Activated naive CD4-positive, alpha-beta T cell treated with anti-CD3 and anti-CD28 coated beads, Interleukin-2, amount 10 ng/mL, durations not matched to agents 7 days and 5 days (primary cell): ENCODE measurements around the gene CACNA2D3.

Experiments
- CTCF ChIA-PET: fragments of 350-600 bp; sonication (Branson Sonifier 250); formaldehyde crosslinking; loops from one replicate; lab custom pipeline; 2021; ENCODE audit warnings: antibody characterized with exemption; lab: Charles Lee
- DNase-seq: peaks from one replicate; pipeline ENCODE4 v3.0.0-alpha.2; 2020
- H3K27ac Mint-ChIP-seq: one replicate; pipeline ENCODE4 v1.8.0; 2021; ENCODE audit warnings: mild to moderate bottlenecking, moderate library complexity, mixed read lengths
- H3K27me3 Mint-ChIP-seq: one replicate; pipeline ENCODE4 v1.8.0; 2021; ENCODE audit warnings: mild to moderate bottlenecking, mixed read lengths
- H3K36me3 Mint-ChIP-seq: one replicate; pipeline ENCODE4 v1.8.0; 2021; ENCODE audit warnings: mixed read lengths
- H3K4me1 Mint-ChIP-seq: one replicate; pipeline ENCODE4 v1.8.0; 2021; ENCODE audit warnings: mixed read lengths
- H3K4me3 Mint-ChIP-seq: one replicate; pipeline ENCODE4 v1.8.0; 2021; ENCODE audit warnings: mild to moderate bottlenecking, moderate library complexity, mixed read lengths
- H3K9me3 Mint-ChIP-seq: one replicate; pipeline ENCODE4 v1.8.0; 2021; ENCODE audit warnings: mixed read lengths

CACNA2D3 gene

GRCh38 chr3:54999811-55000210, 877.5 kb downstream of the CACNA2D3 start:
- H3K27ac Mint-ChIP-seq: no peak overlapping the region
- no peaks in the 10 kb centered on the region for H3K36me3 Mint-ChIP-seq
- no peak for DNase-seq
- H3K9me3 Mint-ChIP-seq: peaks cover 6% of the 10 kb centered on the region
- no peak overlapping the region for H3K4me3 Mint-ChIP-seq
- CTCF ChIA-PET: no interaction called here
- H3K4me1 Mint-ChIP-seq: no peaks in the 10 kb centered on the region
- H3K27me3 Mint-ChIP-seq: no peaks in the 10 kb centered on the region

GRCh38 chr3:55000546-55000945, 878.2 kb downstream of the CACNA2D3 start:
- no peak for DNase-seq
- no peaks in the 10 kb centered on the region for H3K4me1 Mint-ChIP-seq
- no peak overlapping the region for H3K27ac Mint-ChIP-seq
- no peaks in the 10 kb centered on the region for H3K36me3 Mint-ChIP-seq
- CTCF ChIA-PET: no interaction called here
- H3K4me3 Mint-ChIP-seq: no peak overlapping the region
- H3K9me3 Mint-ChIP-seq: peaks cover 5% of the 10 kb centered on the region
- no peaks in the 10 kb centered on the region for H3K27me3 Mint-ChIP-seq

GRCh38 chr3:55000953-55001352, 878.6 kb downstream of the CACNA2D3 start:
- Mint-ChIP-seq H3K27me3 (no peaks in the 10 kb centered on the region), H3K9me3 (peaks cover 2% of the 10 kb centered on the region), H3K36me3 (no peaks in the 10 kb centered on the region), H3K27ac (no peak overlapping the region), H3K4me3 (no peak overlapping the region), H3K4me1 (no peaks in the 10 kb centered on the region)
- CTCF ChIA-PET: no interaction called here
- no peak for DNase-seq

GRCh38 chr3:55002416-55002930, 880.1 kb downstream of the CACNA2D3 start:
- H3K4me3 Mint-ChIP-seq: no peak overlapping the region
- peaks cover 7% of the 10 kb centered on the region for H3K27me3 Mint-ChIP-seq

GRCh38 chr3:55006244-55006676, 883.9 kb downstream of the CACNA2D3 start:
- H3K27me3 Mint-ChIP-seq: peaks cover 7% of the 10 kb centered on the region
- no peak overlapping the region for H3K27ac Mint-ChIP-seq
- H3K4me3 Mint-ChIP-seq: no peak overlapping the region
- DNase-seq: no peak
- CTCF ChIA-PET: interaction anchor here (0.6 kb wide), 1 partner anchor 223 kb away, joined by 5 read pairs; no protein-coding TSS in a partner anchor
- no peaks in the 10 kb centered on the region for H3K36me3 Mint-ChIP-seq
- H3K9me3 Mint-ChIP-seq: no peaks in the 10 kb centered on the region
- no peaks in the 10 kb centered on the region for H3K4me1 Mint-ChIP-seq

More at GRCh38 chr3:55002416-55002930, 880.1 kb downstream of the CACNA2D3 start:
- peaks cover 2% of the 10 kb centered on the region for H3K9me3 Mint-ChIP-seq
- no peak overlapping the region for H3K27ac Mint-ChIP-seq
- H3K4me1 Mint-ChIP-seq: no peaks in the 10 kb centered on the region
- no peaks in the 10 kb centered on the region for H3K36me3 Mint-ChIP-seq
- CTCF ChIA-PET: no interaction called here
- no peak for DNase-seq

- H3K9me3 Mint-ChIP-seq: no peaks in the 10 kb centered on the region
- no peak overlapping the region for H3K27ac Mint-ChIP-seq
- CTCF ChIA-PET: no interaction called here
- no peaks in the 10 kb centered on the region for H3K4me1 Mint-ChIP-seq
- no peak overlapping the region for H3K4me3 Mint-ChIP-seq
- peaks cover 7% of the 10 kb centered on the region for H3K27me3 Mint-ChIP-seq
- H3K36me3 Mint-ChIP-seq: no peaks in the 10 kb centered on the region
- DNase-seq: no peak
These were observed 885.6 kb downstream of the CACNA2D3 start for GRCh38 chr3:55007971-55008370.

GRCh38 chr3:55009372-55009771, 887.0 kb downstream of the CACNA2D3 start:
- peaks cover 2% of the 10 kb centered on the region for H3K9me3 Mint-ChIP-seq
- no peak overlapping the region for H3K27ac Mint-ChIP-seq
- H3K36me3 Mint-ChIP-seq: no peaks in the 10 kb centered on the region
- H3K27me3 Mint-ChIP-seq: peaks cover 7% of the 10 kb centered on the region
- CTCF ChIA-PET: no interaction called here
- H3K4me3 Mint-ChIP-seq: no peak overlapping the region
- DNase-seq: no peak
- H3K4me1 Mint-ChIP-seq: no peaks in the 10 kb centered on the region

GRCh38 chr3:55012091-55012490, 889.7 kb downstream of the CACNA2D3 start:
- DNase-seq: no peak
- no peak overlapping the region for H3K27ac Mint-ChIP-seq
- H3K4me1 Mint-ChIP-seq: no peaks in the 10 kb centered on the region
- H3K9me3 Mint-ChIP-seq: peaks cover 2% of the 10 kb centered on the region
- H3K36me3 Mint-ChIP-seq: no peaks in the 10 kb centered on the region
- CTCF ChIA-PET: no interaction called here
- H3K4me3 Mint-ChIP-seq: no peak overlapping the region
- no peaks in the 10 kb centered on the region for H3K27me3 Mint-ChIP-seq

- CTCF ChIA-PET: no interaction called here
- no peak for DNase-seq
- Mint-ChIP-seq H3K4me1 (no peaks in the 10 kb centered on the region), H3K4me3 (no peak overlapping the region), H3K9me3 (peaks cover 2% of the 10 kb centered on the region), H3K27ac (no peak overlapping the region), H3K27me3 (no peaks in the 10 kb centered on the region), H3K36me3 (no peaks in the 10 kb centered on the region)
These were observed 891.0 kb downstream of the CACNA2D3 start for GRCh38 chr3:55013145-55013925.

GRCh38 chr3:55014081-55014480, 891.7 kb downstream of the CACNA2D3 start:
- Mint-ChIP-seq H3K4me1 (no peaks in the 10 kb centered on the region), H3K27me3 (no peaks in the 10 kb centered on the region), H3K4me3 (no peak overlapping the region), H3K36me3 (no peaks in the 10 kb centered on the region), H3K27ac (no peak overlapping the region), H3K9me3 (peaks cover 2% of the 10 kb centered on the region)
- CTCF ChIA-PET: no interaction called here
- no peak for DNase-seq

GRCh38 chr3:55014906-55015305, 892.6 kb downstream of the CACNA2D3 start:
- H3K4me1 Mint-ChIP-seq: no peaks in the 10 kb centered on the region
- H3K27me3 Mint-ChIP-seq: no peaks in the 10 kb centered on the region
- DNase-seq: no peak
- no peak overlapping the region for H3K27ac Mint-ChIP-seq
- no peak overlapping the region for H3K4me3 Mint-ChIP-seq
- no peaks in the 10 kb centered on the region for H3K36me3 Mint-ChIP-seq
- CTCF ChIA-PET: no interaction called here
- peaks cover 2% of the 10 kb centered on the region for H3K9me3 Mint-ChIP-seq

GRCh38 chr3:55017876-55018275, 895.5 kb downstream of the CACNA2D3 start:
- DNase-seq: no peak
- Mint-ChIP-seq H3K4me3 (no peak overlapping the region), H3K9me3 (peaks cover 2% of the 10 kb centered on the region), H3K36me3 (no peaks in the 10 kb centered on the region), H3K4me1 (no peaks in the 10 kb centered on the region), H3K27me3 (no peaks in the 10 kb centered on the region), H3K27ac (no peak overlapping the region)
- CTCF ChIA-PET: no interaction called here

GRCh38 chr3:55030938-55031337, 908.6 kb downstream of the CACNA2D3 start:
- CTCF ChIA-PET: no interaction called here
- H3K27me3 Mint-ChIP-seq: no peaks in the 10 kb centered on the region

GRCh38 chr3:55036883-55037577, 914.7 kb downstream of the CACNA2D3 start:
- CTCF ChIA-PET: no interaction called here
- Mint-ChIP-seq H3K9me3 (no peaks in the 10 kb centered on the region), H3K4me1 (no peaks in the 10 kb centered on the region), H3K4me3 (no peak overlapping the region), H3K36me3 (no peaks in the 10 kb centered on the region), H3K27me3 (no peaks in the 10 kb centered on the region), H3K27ac (no peak overlapping the region)
- DNase-seq: no peak

More at GRCh38 chr3:55030938-55031337, 908.6 kb downstream of the CACNA2D3 start:
- H3K36me3 Mint-ChIP-seq: no peaks in the 10 kb centered on the region
- no peaks in the 10 kb centered on the region for H3K9me3 Mint-ChIP-seq
- no peak overlapping the region for H3K27ac Mint-ChIP-seq
- DNase-seq: no peak
- no peaks in the 10 kb centered on the region for H3K4me1 Mint-ChIP-seq
- H3K4me3 Mint-ChIP-seq: no peak overlapping the region

GRCh38 chr3:55042591-55042990, 920.2 kb downstream of the CACNA2D3 start:
- H3K9me3 Mint-ChIP-seq: no peaks in the 10 kb centered on the region
- no peak overlapping the region for H3K4me3 Mint-ChIP-seq
- CTCF ChIA-PET: no interaction called here
- no peaks in the 10 kb centered on the region for H3K36me3 Mint-ChIP-seq
- no peaks in the 10 kb centered on the region for H3K27me3 Mint-ChIP-seq
- no peaks in the 10 kb centered on the region for H3K4me1 Mint-ChIP-seq
- no peak for DNase-seq
- no peak overlapping the region for H3K27ac Mint-ChIP-seq
